ENCODE measurements around the gene CD24.

DNA sequence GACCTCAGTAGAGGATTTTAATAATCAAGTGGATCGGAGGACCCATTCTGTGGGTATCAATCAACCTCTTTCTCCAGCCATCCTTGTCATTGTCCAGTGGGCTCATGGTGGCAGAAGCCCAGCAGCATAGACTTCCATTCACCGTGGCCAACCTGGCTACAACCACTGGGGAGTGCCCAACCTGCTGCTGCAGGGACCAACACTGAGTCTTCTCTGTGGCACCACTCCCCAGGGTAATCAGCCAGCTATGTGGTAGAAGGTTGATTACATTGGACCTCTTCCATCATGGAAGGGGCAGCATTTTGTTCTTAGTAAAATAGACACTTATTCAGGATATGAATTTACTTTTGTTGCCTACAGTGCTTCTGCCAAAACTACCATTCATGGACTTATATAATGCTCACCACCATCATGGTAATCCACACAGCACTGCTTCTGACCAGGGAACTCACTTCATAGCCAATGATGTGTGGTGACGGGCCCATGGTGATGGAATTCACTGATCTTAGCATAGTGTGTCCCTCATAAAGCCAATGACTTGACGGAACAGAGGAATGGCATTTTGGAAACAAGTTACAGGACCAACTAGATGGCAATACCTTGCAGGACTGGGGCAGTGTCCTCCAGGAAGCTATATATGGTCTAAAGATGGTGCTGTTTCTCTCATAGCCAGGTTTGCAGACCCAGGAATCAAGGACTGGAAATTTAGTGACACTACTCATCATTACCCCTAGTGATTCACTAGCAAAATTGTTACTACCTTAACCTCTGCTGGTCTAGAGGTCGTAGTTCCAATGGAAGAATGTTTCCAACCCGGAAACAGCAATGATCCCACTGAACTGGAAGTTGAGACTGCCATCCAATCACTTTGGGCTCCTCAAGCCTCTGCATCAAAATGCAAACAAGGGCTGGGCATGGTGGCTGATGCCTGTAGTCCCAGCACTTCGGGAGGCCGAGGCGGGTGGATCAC, 7.6 kb downstream of the CD24 start:
- TF ChIP-seq ZNF121 (CRISPR knock-in tag; IDR thresholded peaks at IDR 0.05) (no peak), CTCF (IDR thresholded peaks at IDR 0.05) (no peak), ZNF281 (CRISPR knock-in tag; IDR thresholded peaks at IDR 0.05) (no peak), TCF7 (CRISPR knock-in tag; IDR thresholded peaks at IDR 0.05; ENCODE audit: low read depth) (no peak), NR1H2 (CRISPR knock-in tag; IDR thresholded peaks at IDR 0.05) (no peak), NR3C1 (CRISPR knock-in tag; conservative IDR thresholded peaks at IDR 0.05; ENCODE audit: low read depth) (no peak), MYBL2 (CRISPR knock-in tag; IDR thresholded peaks at IDR 0.05) (no peak), SMAD3 (CRISPR knock-in tag; IDR thresholded peaks at IDR 0.05; ENCODE audit: borderline replicate concordance) (no peak)
